GM19463 (cell line): Measurements from ENCODE around the gene SEMA4A.

ENCODE experiments used
- ATAC-seq: cut with Tn5 transposase; IDR thresholded peaks from one replicate; pipeline ENCODE4 v1.9.1; 2021; ENCODE audit warnings: mild to moderate bottlenecking, moderate library complexity; ENCODE audit not compliant: unreplicated experiment

SEMA4A gene

GRCh38 chr1:156225677-156226014 lies 72.3 kb downstream of the SEMA4A start:
- ATAC-seq: no peak

- ATAC-seq: peak; percentile 62
Observed at GRCh38 chr1:156226116-156226538, 72.7 kb downstream of the SEMA4A start.

GRCh38 chr1:156226782-156227181 lies 73.4 kb downstream of the SEMA4A start:
- ATAC-seq: no peak
